GM21723 (cell line): ENCODE measurements around the gene DLG1.

ENCODE experiments used
- ATAC-seq: cut with Tn5 transposase; IDR thresholded peaks from one replicate; pipeline ENCODE4 v1.9.1; 2021; ENCODE audit warnings: mild to moderate bottlenecking, moderate library complexity; ENCODE audit not compliant: unreplicated experiment

DLG1 gene

GRCh38 chr3:197022405-197023231 lies 275.8 kb downstream of the DLG1 start:
- ATAC-seq = no peak

- ATAC-seq = no peak
These were observed 276.5 kb downstream of the DLG1 start for GRCh38 chr3:197021729-197022404.

- no peak for ATAC-seq
These were observed 277.2 kb downstream of the DLG1 start for GRCh38 chr3:197021231-197021630.

GRCh38 chr3:197019535-197019934 lies 278.9 kb downstream of the DLG1 start:
- ATAC-seq = no peak

GRCh38 chr3:197019021-197019420 lies 279.4 kb downstream of the DLG1 start:
- no peak for ATAC-seq

DNA sequence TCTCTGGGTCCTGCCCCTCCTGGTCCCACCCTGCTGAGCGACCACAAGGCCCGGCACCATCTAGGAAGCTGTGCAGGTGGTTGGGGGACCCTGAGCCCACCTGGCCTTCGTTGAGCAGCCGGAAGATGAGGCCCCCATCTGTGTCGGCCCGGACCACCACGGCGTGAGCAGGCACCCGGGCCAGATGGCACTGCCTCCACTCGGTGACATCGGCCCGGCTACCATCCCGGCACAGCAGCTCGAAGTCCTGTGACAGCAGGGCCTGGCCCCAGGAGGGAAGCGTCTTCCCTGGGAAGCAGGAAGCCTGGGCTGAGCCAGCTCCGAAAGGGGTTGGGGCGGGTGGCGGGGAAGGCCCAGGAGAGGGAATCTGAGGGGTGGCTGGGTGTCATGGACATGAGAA lies 281.4 kb downstream of the DLG1 start:
- no peak for ATAC-seq

DNA sequence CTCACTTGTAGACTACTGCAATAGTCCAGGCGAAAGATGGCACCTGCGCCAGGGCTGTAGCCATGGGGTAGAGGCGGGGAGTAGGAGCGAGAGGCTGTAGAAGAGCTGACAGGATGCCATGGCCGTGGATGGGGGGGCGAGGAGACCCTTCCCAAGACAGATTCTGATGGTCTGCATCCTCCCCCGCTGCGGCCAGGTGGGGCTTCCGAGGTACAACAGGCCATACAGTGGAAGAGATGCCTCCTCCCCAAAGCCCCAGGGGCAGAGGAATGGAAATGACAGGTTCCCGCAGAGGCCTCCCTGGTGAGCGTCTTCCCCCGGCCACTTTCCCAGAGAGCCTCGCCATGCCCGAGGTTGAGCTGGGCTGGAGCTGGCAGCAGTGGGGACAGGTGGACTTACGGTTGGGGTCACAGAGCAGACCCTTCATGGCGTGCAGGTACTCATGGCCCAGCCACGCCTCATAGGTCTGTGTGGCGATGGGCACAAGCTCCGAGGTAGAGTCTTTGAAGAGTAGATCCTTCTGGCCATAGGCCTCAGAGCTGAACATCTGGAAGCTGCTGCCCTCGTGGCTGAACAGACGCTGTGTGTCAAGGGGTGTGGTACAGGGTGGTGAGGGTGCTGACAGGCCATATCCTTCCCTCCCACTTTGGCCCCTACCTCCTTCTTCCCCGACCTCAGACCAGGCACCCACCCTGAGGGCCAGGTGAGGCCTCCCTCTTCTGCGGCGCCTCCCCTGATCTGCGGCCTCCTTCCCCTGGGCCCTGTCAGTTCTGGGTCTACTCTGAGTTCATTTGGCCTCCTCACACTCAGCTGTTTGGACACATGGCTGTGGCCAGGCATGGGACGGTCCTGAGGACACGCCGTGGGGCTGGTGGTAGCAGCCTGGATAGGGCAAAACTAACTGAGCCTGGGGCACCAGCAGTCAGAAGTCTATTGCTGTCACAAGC lies 282.3 kb downstream of the DLG1 start:
- no peak for ATAC-seq

- no peak for ATAC-seq
These were observed 283.4 kb downstream of the DLG1 start for GRCh38 chr3:197014942-197015575.

DNA sequence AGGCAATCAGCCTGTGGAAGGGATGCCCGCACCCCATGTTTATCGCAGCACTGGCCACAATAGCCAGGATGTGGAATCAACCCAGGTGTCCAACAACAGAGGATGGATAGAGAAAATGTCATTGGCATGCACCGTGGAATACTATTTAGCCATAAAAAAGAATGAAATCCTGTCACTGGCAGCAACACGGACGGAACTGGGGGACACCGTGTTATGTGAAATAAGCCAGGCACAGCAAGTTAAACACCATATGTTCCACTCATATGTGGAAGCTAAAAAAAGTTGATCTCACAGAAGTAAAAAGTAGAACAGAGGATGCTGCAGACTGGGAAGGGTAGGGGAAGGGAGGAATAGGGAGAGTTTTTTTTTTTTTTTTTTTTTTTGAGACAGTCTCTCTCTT lies 284.4 kb downstream of the DLG1 start:
- no peak for ATAC-seq

DNA sequence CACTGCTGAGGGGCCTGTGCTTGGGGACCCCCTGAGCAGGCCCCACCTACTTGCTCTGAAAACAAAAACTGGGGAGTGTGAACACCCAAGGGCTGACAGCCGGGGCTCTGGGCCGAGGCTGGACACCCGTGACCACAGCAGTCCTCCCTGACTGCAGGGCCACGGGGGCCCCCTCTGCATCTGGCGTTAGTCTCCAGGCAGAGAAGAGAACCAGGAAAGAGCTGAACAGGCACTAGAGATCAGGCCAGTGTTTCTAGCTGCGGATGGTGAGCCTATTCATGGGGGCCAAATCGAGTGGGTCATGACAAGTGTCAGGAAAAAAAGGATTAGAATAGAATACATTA lies 285.9 kb downstream of the DLG1 start:
- no peak for ATAC-seq

- no peak for ATAC-seq
These were observed 286.5 kb downstream of the DLG1 start for GRCh38 chr3:197011780-197012539.

- no peak for ATAC-seq
These were observed 287.7 kb downstream of the DLG1 start for GRCh38 chr3:197010556-197011351.

GRCh38 chr3:197009532-197010019 lies 288.8 kb downstream of the DLG1 start:
- ATAC-seq = no peak

DNA sequence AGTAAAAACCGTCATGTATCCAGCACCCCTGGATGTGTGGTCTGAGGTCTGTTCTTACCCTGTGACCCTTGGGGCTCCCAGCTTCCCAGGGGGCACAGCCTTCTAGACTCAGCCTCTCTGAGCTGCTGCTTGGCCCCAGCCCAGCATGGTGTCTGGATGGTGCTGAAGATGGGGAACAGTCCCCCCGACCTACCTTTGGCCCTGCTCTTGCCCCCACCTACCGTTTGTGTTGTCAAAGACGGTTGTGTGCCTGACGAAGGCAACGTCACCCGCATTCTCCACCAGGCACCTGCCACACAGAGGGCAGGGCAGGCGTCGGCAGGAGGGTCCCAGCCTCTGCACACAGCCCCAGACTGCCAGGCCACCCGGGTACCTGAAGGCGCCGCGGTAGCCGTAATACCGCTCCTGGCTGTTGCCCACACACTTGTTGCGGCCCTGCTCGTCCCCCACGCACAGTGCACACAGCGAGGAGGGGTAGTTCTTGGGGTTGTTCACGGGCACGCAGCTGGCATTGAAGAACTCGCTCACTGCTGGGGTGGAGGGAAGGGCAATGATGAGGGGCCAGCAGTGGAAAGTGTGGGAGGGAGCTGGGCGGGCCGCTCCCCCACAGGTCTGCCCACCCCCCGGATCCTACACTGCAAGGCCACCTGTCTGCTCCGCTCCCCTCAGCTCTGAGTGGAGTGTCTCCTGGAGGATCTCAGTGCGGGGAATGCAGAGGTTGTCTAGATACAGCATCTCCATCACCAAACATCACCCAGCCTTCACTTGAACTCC lies 289.8 kb downstream of the DLG1 start:
- ATAC-seq = no peak

- no peak for ATAC-seq
These were observed 290.5 kb downstream of the DLG1 start for GRCh38 chr3:197007953-197008352.

GRCh38 chr3:197007296-197007940 lies 291.0 kb downstream of the DLG1 start:
- no peak for ATAC-seq

- ATAC-seq = no peak
These were observed 291.6 kb downstream of the DLG1 start for GRCh38 chr3:197006860-197007259.

DNA sequence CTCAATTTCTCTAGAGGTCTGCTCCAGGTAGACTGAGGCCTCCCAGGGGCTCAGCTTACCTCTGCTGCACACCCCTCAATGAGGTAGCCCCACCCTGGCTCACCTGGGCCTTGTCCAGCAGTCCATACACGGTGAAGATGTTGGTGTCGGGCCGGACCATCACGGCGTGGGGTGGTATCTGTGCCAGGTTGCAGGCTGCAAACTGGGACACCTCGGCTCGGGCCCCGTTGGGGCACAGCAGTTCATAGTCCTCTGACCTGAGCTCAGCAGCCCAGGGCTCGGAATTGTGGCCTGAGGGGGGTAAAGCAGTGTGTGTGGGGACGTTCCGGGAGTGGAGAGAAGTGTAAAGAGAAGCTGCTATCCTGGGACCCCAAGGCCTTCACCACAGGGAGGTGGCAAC lies 292.0 kb downstream of the DLG1 start:
- no peak for ATAC-seq
